ENCODE measurements around the gene PLCB3. TPM values are rescaled to one million over a fixed set of nuclear protein-coding genes. Genes with fewer than 3 reads are reported as not detected.

The PLCB3 gene
- total RNA-seq, 1 experiment from 2014 or later: 57.4 TPM

Small RNAs within 50 kb of the gene (small RNA-seq; reads per million reads assigned to genes)
- not detected for gene RF00019

Other genes with a start within 250 kb of the PLCB3 start
- not detected in 2 replicates for gene FLRT1, start 215.6 kb upstream of the PLCB3 start, total RNA-seq (2014; rRNA removed; shearing (Covaris generic))
- gene MACROD1, start 85.4 kb upstream of the PLCB3 start, total RNA-seq (2014; rRNA removed; shearing (Covaris generic)): 19.9 and 22.5 TPM in 2 replicates
- 367 and 368 TPM in 2 replicates for gene STIP1, start 65.4 kb upstream of the PLCB3 start, total RNA-seq (2014; rRNA removed; shearing (Covaris generic))
- 1.5 and 2.0 TPM in 2 replicates for gene FERMT3, start 44.8 kb upstream of the PLCB3 start, total RNA-seq (2014; rRNA removed; shearing (Covaris generic))
- gene TRPT1, start 25.3 kb upstream of the PLCB3 start, total RNA-seq (2014; rRNA removed; shearing (Covaris generic)): 37.4 and 42.7 TPM in 2 replicates
- gene NUDT22, start 25.3 kb upstream of the PLCB3 start, total RNA-seq (2014; rRNA removed; shearing (Covaris generic)): 61.8 and 80.6 TPM in 2 replicates
- gene DNAJC4, start 21.0 kb upstream of the PLCB3 start, total RNA-seq (2014; rRNA removed; shearing (Covaris generic)): 2.9 and 11.1 TPM in 2 replicates
- 26.7 and 71.0 TPM in 2 replicates for gene VEGFB, start 16.9 kb upstream of the PLCB3 start, total RNA-seq (2014; rRNA removed; shearing (Covaris generic))
- 103 and 111 TPM in 2 replicates for gene FKBP2, start 10.4 kb upstream of the PLCB3 start, total RNA-seq (2014; rRNA removed; shearing (Covaris generic))
- 614 and 695 TPM in 2 replicates for gene PPP1R14B, start 4.6 kb upstream of the PLCB3 start, total RNA-seq (2014; rRNA removed; shearing (Covaris generic))
- gene BAD, start 33.1 kb downstream of the PLCB3 start, total RNA-seq (2014; rRNA removed; shearing (Covaris generic)): 129 and 138 TPM in 2 replicates
- gene GPR137, start 34.3 kb downstream of the PLCB3 start, total RNA-seq (2014; rRNA removed; shearing (Covaris generic)): 26.8 and 36.7 TPM in 2 replicates
- not detected in 2 replicates for gene KCNK4, start 39.8 kb downstream of the PLCB3 start, total RNA-seq (2014; rRNA removed; shearing (Covaris generic))
- 1.0 and 1.2 TPM in 2 replicates for gene CATSPERZ, start 48.8 kb downstream of the PLCB3 start, total RNA-seq (2014; rRNA removed; shearing (Covaris generic))
- gene ESRRA, start 54.0 kb downstream of the PLCB3 start, total RNA-seq (2014; rRNA removed; shearing (Covaris generic)): 74.5 and 77.5 TPM in 2 replicates
- gene TRMT112, start 66.0 kb downstream of the PLCB3 start, total RNA-seq (2014; rRNA removed; shearing (Covaris generic)): 471 and 628 TPM in 2 replicates
- gene PRDX5, start 66.6 kb downstream of the PLCB3 start, total RNA-seq (2014; rRNA removed; shearing (Covaris generic)): 274 and 324 TPM in 2 replicates
- 4.9 and 7.1 TPM in 2 replicates for gene CCDC88B, start 88.7 kb downstream of the PLCB3 start, total RNA-seq (2014; rRNA removed; shearing (Covaris generic))
- 86.9 and 95.7 TPM in 2 replicates for gene RPS6KA4, start 107.6 kb downstream of the PLCB3 start, total RNA-seq (2014; rRNA removed; shearing (Covaris generic))